SK-N-SH treated with all-trans-retinoic acid at 6 μM for 48 hours (cell line): ENCODE results near the gene AKNA.

ENCODE experiments used
- CREB5 ChIP-seq: fragments of 250-450 bp; sonication (Bioruptor Pico); IDR thresholded peaks from 2 replicates; pipeline ENCODE4 v1.5.1; 2020; ENCODE audit warnings: low read depth, mild to moderate bottlenecking, moderate library complexity
- CSRNP3 ChIP-seq: fragments of 250-450 bp; sonication (Bioruptor Pico); IDR thresholded peaks from 2 replicates; pipeline ENCODE4 v1.5.1; 2021; ENCODE audit warnings: mild to moderate bottlenecking, moderate library complexity
- OSR1 ChIP-seq: fragments of 250-450 bp; sonication (Bioruptor Pico); IDR thresholded peaks from 2 replicates; pipeline ENCODE4 v1.8.0; 2022; ENCODE audit warnings: moderate library complexity, mild to moderate bottlenecking, inconsistent platforms
- PATZ1 ChIP-seq: fragments of 250-450 bp; sonication (Bioruptor Pico); IDR thresholded peaks from 2 replicates; pipeline ENCODE4 v1.8.0; 2020; ENCODE audit warnings: mild to moderate bottlenecking, moderate library complexity, borderline replicate concordance
- PPARA ChIP-seq: fragments of 250-450 bp; sonication (Bioruptor Pico); IDR thresholded peaks from 2 replicates; pipeline ENCODE4 v1.5.0; 2020; ENCODE audit warnings: mild to moderate bottlenecking, borderline replicate concordance
- SNAI2 ChIP-seq: fragments of 250-450 bp; sonication (Bioruptor Pico); IDR thresholded peaks from 2 replicates; pipeline ENCODE4 v1.5.0; 2020; ENCODE audit warnings: mild to moderate bottlenecking, moderate library complexity
- TCF4 ChIP-seq: fragments of 250-450 bp; sonication (Bioruptor Pico); IDR thresholded peaks from 2 replicates; pipeline ENCODE4 v1.8.0; 2021; ENCODE audit warnings: mild to moderate bottlenecking, moderate library complexity, borderline replicate concordance
- ZFP3 ChIP-seq: fragments of 250-450 bp; sonication (Bioruptor Pico); IDR thresholded peaks from 2 replicates; pipeline ENCODE4 v1.5.0; 2020; ENCODE audit warnings: mild to moderate bottlenecking, moderate library complexity
- ZFP30 ChIP-seq: fragments of 450-650 bp; formaldehyde crosslinking; IDR thresholded peaks from 2 replicates; pipeline ENCODE4 v1.5.0; 2022; ENCODE audit warnings: mild to moderate bottlenecking, moderate library complexity

GRCh38 chr9:114387680-114388356, at the start of gene AKNA:
- no peak for TF ChIP-seq ZFP30 (CRISPR knock-in tag)
- TF ChIP-seq CREB5 (CRISPR knock-in tag): no peak
- TF ChIP-seq ZFP3: no peak
- no peak for TF ChIP-seq CSRNP3 (CRISPR knock-in tag)
- TF ChIP-seq OSR1: no peak
- TF ChIP-seq PATZ1: no peak
- no peak for TF ChIP-seq PPARA (CRISPR knock-in tag)
- TF ChIP-seq SNAI2: no peak
- TF ChIP-seq TCF4 (CRISPR knock-in tag): no peak
